HG02642 (cell line): ENCODE data around the gene PATL2.
"Not testable (repeated sequence)": the region's sequence is repeated elsewhere in the genome, so short reads cannot be mapped to it uniquely, and the experiment has no call there.

ENCODE experiments used
- ATAC-seq: cut with Tn5 transposase; IDR thresholded peaks from one replicate; pipeline ENCODE4 v1.9.1; 2021; ENCODE audit warnings: mild to moderate bottlenecking; ENCODE audit not compliant: unreplicated experiment, poor library complexity

Gene PATL2

GRCh38 chr15:44711096-44711742 is at the start of gene PATL2, which contains the start of gene B2M:
TSS of gene PATL2 (minus strand) at chr15:44711323. CDS start at chr15:44676490, 34,833 bp downstream.
TSS of gene B2M (plus strand) at chr15:44711517. CDS start at chr15:44711547, 30 bp downstream.
- ATAC-seq = peak; percentile 87

- ATAC-seq = no peak
Measured at GRCh38 chr15:44753345-44753744, 42.2 kb upstream of the PATL2 start.

- not testable (repeated sequence) for ATAC-seq
Measured at GRCh38 chr15:44743454-44743853, 32.3 kb upstream of the PATL2 start.

GRCh38 chr15:44739222-44739847 is 28.2 kb upstream of the PATL2 start:
- not testable (repeated sequence) for ATAC-seq

GRCh38 chr15:44738340-44738984 is 27.3 kb upstream of the PATL2 start:
- no peak for ATAC-seq

- no peak for ATAC-seq
Measured at GRCh38 chr15:44736181-44736765, 25.1 kb upstream of the PATL2 start, which contains the start of gene TRIM69. TSS of gene TRIM69 (plus strand) at chr15:44736528. CDS start at chr15:44736705, 177 bp downstream.

GRCh38 chr15:44735482-44736180 is 24.5 kb upstream of the PATL2 start:
- no peak for ATAC-seq

- ATAC-seq = no peak
Measured at GRCh38 chr15:44734839-44735481, 23.8 kb upstream of the PATL2 start.

- ATAC-seq = peak; percentile 12
Measured at GRCh38 chr15:44729408-44730127, 18.4 kb upstream of the PATL2 start.

- peak; percentile 81 for ATAC-seq
Measured at GRCh38 chr15:44728576-44729407, 17.7 kb upstream of the PATL2 start.

GRCh38 chr15:44728232-44728575 is 17.1 kb upstream of the PATL2 start:
- not testable (repeated sequence) for ATAC-seq

- no peak for ATAC-seq
Measured at GRCh38 chr15:44727485-44728231, 16.5 kb upstream of the PATL2 start.

- peak; percentile 35 for ATAC-seq
Measured at GRCh38 chr15:44726568-44727484, 15.7 kb upstream of the PATL2 start.

- no peak for ATAC-seq
Measured at GRCh38 chr15:44726136-44726535, 15.0 kb upstream of the PATL2 start.

- no peak for ATAC-seq
Measured at GRCh38 chr15:44722011-44722410, 10.9 kb upstream of the PATL2 start.

GRCh38 chr15:44720460-44721176 is 9.5 kb upstream of the PATL2 start:
- no peak for ATAC-seq
